ENCODE data around the gene PTPRG. TPM values are rescaled to one million over a fixed set of nuclear protein-coding genes. Genes with fewer than 3 reads are reported as not detected.

The PTPRG gene
- total RNA-seq, 2 donors from 2014 or later, result 23.9 to 31.6 TPM

DNA sequence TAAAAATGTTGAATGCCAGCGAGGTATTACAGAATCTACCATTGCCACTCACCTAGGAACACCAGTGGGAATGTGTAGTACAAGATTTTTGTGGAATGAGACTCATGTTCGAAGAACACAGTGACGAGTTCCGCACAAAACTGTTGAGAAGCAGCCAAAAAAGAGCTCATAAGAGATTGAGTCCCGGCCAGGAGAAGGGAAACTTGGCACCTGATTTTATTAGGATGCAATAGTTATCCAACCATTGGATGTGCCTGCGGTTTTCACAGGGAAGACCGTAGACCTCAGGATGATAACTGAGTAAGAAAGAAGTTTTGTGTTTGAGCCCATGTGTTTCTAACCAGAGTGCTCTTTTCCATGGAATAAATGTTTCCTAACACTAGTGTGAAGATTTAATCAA lies 88.9 kb downstream of the PTPRG start:
- Histone ChIP-seq H3K9me3 (no peaks in the 10 kb centered on the region), H3K27ac (no peak overlapping the region), H3K36me3 (replicated peaks in 1 of 2; ENCODE audit: insufficient read depth in 1 of 2, low read depth in 2 of 2) (no peaks in the 10 kb centered on the region), H3K4me3 (no peak overlapping the region), H3K27me3 (no peaks in the 10 kb centered on the region), H3K4me1 (peaks cover 2% of the 10 kb centered on the region)
- intact Hi-C loops (cut with DNase I), result no loop called here
- DNase-seq (peak; percentile 23 to 54 (median 41)), ATAC-seq (peak; percentile 66)
- TF ChIP-seq POLR2A (IDR thresholded peaks at IDR 0.05), result no peak
- TF ChIP-seq, protein P1, sequence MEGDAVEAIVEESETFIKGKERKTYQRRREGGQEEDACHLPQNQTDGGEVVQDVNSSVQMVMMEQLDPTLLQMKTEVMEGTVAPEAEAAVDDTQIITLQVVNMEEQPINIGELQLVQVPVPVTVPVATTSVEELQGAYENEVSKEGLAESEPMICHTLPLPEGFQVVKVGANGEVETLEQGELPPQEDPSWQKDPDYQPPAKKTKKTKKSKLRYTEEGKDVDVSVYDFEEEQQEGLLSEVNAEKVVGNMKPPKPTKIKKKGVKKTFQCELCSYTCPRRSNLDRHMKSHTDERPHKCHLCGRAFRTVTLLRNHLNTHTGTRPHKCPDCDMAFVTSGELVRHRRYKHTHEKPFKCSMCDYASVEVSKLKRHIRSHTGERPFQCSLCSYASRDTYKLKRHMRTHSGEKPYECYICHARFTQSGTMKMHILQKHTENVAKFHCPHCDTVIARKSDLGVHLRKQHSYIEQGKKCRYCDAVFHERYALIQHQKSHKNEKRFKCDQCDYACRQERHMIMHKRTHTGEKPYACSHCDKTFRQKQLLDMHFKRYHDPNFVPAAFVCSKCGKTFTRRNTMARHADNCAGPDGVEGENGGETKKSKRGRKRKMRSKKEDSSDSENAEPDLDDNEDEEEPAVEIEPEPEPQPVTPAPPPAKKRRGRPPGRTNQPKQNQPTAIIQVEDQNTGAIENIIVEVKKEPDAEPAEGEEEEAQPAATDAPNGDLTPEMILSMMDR (IDR thresholded peaks at IDR 0.05), result no peak
- 54 to 68% methylated on average over 7 of the region's 7 CpGs for WGBS, 2 donors

DNA sequence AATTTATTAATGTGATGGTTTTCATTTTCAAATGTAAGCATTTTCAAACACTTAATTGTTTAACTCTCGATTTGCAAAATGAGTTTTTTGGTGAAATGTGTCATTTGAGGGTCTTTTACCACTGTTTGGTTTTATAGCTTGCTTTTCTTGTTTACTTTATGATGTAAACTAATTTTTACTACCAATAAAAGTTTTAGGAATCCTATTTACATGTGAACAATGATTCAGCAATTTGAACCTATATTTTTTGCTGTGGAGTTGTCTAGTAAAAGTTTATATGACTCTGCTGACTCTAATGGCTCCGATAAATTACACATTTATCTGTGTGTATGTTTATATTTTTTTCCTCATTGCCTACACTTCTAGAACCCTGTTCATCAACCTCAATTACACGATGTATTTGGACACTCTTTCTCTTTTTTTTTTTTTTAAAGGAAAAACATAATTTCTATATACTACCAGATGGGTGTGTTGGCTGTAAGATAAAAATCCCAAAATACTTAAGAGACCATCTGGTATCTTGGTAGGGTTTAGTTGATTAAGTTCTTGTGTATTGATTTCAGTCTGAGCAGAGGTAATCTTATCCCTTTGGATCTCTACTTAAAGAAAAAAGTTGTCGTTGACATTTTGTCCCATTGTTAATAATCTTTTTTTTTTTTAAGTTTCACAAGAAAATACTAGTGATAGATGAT lies 89.5 kb downstream of the PTPRG start:
- Histone ChIP-seq H3K27ac (no peak overlapping the region), H3K9me3 (no peaks in the 10 kb centered on the region), H3K27me3 (no peaks in the 10 kb centered on the region), H3K4me3 (no peak overlapping the region), H3K36me3 (replicated peaks in 1 of 2; ENCODE audit: insufficient read depth in 1 of 2, low read depth in 2 of 2) (no peaks in the 10 kb centered on the region), H3K4me1 (no peaks in the 10 kb centered on the region)
- ATAC-seq (no peak), DNase-seq (no peak)
- intact Hi-C loops (cut with DNase I), result no loop called here
- WGBS, 2 donors, result 60 to 62% methylated on average over 4 of the region's 4 CpGs
- no peak for TF ChIP-seq POLR2A (IDR thresholded peaks at IDR 0.05)
- TF ChIP-seq, protein P1 (IDR thresholded peaks at IDR 0.05), result no peak

DNA sequence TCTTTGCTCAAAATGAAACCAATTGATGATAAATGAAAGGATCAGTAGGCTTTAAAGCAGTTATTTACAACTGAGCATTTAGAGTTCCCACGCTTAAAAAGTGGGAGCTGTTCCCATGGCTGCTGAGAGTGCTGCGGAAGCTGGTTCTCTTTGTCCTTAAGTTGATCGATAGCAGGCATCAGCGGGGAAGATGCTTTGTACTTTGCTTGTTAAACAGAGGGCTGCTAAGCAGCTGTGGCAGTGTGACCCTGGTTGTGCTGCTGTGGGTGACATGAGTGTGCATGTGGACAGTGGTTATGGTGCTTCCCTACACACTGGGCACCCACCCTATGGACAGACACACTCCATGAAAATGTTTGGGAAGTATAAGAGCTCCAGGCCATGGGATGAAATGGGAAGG lies 96.3 kb downstream of the PTPRG start:
- no peak overlapping the region for H3K4me3 ChIP-seq
- no peaks in the 10 kb centered on the region for H3K27me3 ChIP-seq
- TF ChIP-seq, protein P1 (IDR thresholded peaks at IDR 0.05), result no peak
- TF ChIP-seq POLR2A (IDR thresholded peaks at IDR 0.05), result no peak
- 47 to 67% methylated on average over 4 of the region's 4 CpGs for WGBS, 2 donors
- no peaks in the 10 kb centered on the region for H3K36me3 ChIP-seq (replicated peaks in 1 of 2; ENCODE audit: insufficient read depth in 1 of 2, low read depth in 2 of 2)
- DNase-seq (no peak), ATAC-seq (no peak)
- H3K27ac ChIP-seq, result no peak overlapping the region
- H3K9me3 ChIP-seq, result no peaks in the 10 kb centered on the region
- intact Hi-C loops (cut with DNase I), result no loop called here
- no peaks in the 10 kb centered on the region for H3K4me1 ChIP-seq

DNA sequence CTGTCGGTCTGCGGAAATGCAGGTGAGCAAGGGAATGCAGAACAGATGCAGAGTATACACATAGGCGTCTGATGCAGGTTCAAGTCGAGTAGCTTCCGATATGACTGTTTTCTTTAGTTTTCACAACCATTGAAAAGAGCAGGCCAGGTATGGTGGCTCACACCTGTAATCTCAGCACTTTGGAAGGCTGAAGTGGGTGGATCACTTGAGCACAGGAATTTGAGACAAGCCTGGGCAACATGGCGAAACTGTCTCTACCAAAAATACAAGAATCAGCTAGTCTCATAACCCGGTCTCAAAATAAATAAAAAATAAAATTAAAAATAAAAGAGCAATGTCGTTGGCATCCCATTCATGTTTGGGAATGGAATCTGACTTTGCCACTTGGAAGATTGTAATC lies 101.5 kb downstream of the PTPRG start:
- 90 to 95% methylated on average over 8 of the region's 8 CpGs for WGBS, 2 donors
- no peak for ATAC-seq
- no peak overlapping the region for H3K27ac ChIP-seq
- no peak overlapping the region for H3K4me3 ChIP-seq
- intact Hi-C loops (cut with DNase I), result no loop called here
- H3K36me3 ChIP-seq (replicated peaks in 1 of 2; ENCODE audit: insufficient read depth in 1 of 2, low read depth in 2 of 2), result no peaks in the 10 kb centered on the region
- H3K4me1 ChIP-seq, result no peaks in the 10 kb centered on the region
- TF ChIP-seq, protein P1 (IDR thresholded peaks at IDR 0.05), result no peak
- TF ChIP-seq POLR2A (IDR thresholded peaks at IDR 0.05), result no peak
- DNase-seq, result no peak
- no peaks in the 10 kb centered on the region for H3K27me3 ChIP-seq
- no peaks in the 10 kb centered on the region for H3K9me3 ChIP-seq

Measured in body of pancreas (tissue), 4 donors.